GM12873 (cell line): ENCODE measurements around the gene YAE1.

Source experiments
- CTCF ChIP-seq: IDR thresholded peaks from 2 replicates; pipeline ENCODE4 v1.5.1; 2012; ENCODE audit warnings: low read depth, mild to moderate bottlenecking, moderate library complexity, low read length, control low read depth; ENCODE audit not compliant: insufficient read depth; ENCODE audit errors: missing control alignments

The YAE1 gene

GRCh38 chr7:39528849-39529248 lies 37.4 kb upstream of the YAE1 start:
- TF ChIP-seq CTCF, result no peak

GRCh38 chr7:39529582-39529981 lies 36.6 kb upstream of the YAE1 start:
- no peak for TF ChIP-seq CTCF

- TF ChIP-seq CTCF, result no peak
Observed at GRCh38 chr7:39530971-39531370, 35.2 kb upstream of the YAE1 start.

DNA sequence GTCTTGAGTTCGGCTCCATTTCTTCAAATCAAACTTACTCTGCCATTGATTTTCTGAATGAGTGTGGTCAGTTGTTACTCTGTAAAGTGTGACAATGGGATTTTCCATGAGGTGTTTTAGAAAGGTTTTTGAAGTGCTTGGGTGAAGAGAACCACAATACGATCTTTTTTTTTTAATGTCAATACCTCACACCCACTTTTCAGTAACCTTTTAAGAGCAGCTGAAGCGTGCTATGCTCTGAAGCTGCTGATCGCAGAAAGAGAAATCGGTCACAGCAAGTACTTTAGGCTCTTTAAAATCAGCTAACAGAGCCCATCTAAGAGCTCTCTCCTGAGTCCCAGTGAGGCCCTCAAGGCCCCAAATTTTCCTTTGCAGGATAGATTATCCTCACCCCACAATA lies 34.4 kb upstream of the YAE1 start:
- no peak for TF ChIP-seq CTCF

- no peak for TF ChIP-seq CTCF
Observed at GRCh38 chr7:39532832-39533231, 33.4 kb upstream of the YAE1 start.

- TF ChIP-seq CTCF, result no peak
Observed at GRCh38 chr7:39534599-39534998, 31.6 kb upstream of the YAE1 start.

- TF ChIP-seq CTCF, result no peak
Observed at GRCh38 chr7:39535064-39535463, 31.1 kb upstream of the YAE1 start.

- TF ChIP-seq CTCF, result no peak
Observed at GRCh38 chr7:39535720-39536119, 30.5 kb upstream of the YAE1 start.
